Measurements from ENCODE around the gene FAM107A. TPM values are rescaled to one million over a fixed set of nuclear protein-coding genes. Genes with fewer than 3 reads are reported as not detected.

FAM107A gene, protein sequence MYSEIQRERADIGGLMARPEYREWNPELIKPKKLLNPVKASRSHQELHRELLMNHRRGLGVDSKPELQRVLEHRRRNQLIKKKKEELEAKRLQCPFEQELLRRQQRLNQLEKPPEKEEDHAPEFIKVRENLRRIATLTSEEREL
- 8.8 and 12.2 TPM in 2 replicates for total RNA-seq

GRCh38 chr3:58577269-58577821, at the start of gene FAM107A:
FAM107A (minus strand) TSS chr3:58577391; CDS start chr3:58569860, 7,531 bp downstream.

GRCh38 chr3:58536501-58537411, 40.4 kb downstream of the FAM107A start, which contains the start of gene ACOX2:
ACOX2 (minus strand) TSS chr3:58537190; CDS start chr3:58535106, 2,084 bp downstream.

Other genes with a start within 250 kb of the FAM107A start
- 11.7 and 14.7 TPM in 2 replicates for gene PXK, start 244.5 kb downstream of the FAM107A start, total RNA-seq
- 82.1 and 99.7 TPM in 2 replicates for gene PDHB, start 143.6 kb downstream of the FAM107A start, total RNA-seq
- 5.2 and 8.7 TPM in 2 replicates for gene KCTD6, start 85.3 kb downstream of the FAM107A start, total RNA-seq
- gene ACOX2, start 40.2 kb downstream of the FAM107A start, total RNA-seq = 1.3 and 1.7 TPM in 2 replicates
- gene FAM3D, start 89.4 kb upstream of the FAM107A start, total RNA-seq = under 0.01 and 0.61 TPM in 2 replicates

All from epithelial cell of umbilical artery (primary cell).